SH-SY5Y (cell line): ENCODE data around the gene SIK3.

Experiments used
- GATA2 ChIP-seq: IDR thresholded peaks from 2 replicates; pipeline ENCODE4 v1.6.1; 2011; ENCODE audit warnings: mild to moderate bottlenecking, low read depth, low read length
- GATA3 ChIP-seq: IDR thresholded peaks from 2 replicates; pipeline ENCODE4 v1.6.1; 2011; ENCODE audit warnings: low read depth, mild to moderate bottlenecking, low read length, moderate library complexity

GRCh38 chr11:116873381-116873780 is 224.8 kb downstream of the SIK3 start:
- TF ChIP-seq GATA3 (no peak), GATA2 (no peak)
